ENCODE data around the gene FAM124B.

- TF ChIP-seq POLR2A (IDR thresholded peaks at IDR 0.05; ENCODE audit: low read length) = peak; percentile 93
- TF ChIP-seq GATA1 (IDR thresholded peaks at IDR 0.05; ENCODE audit: low read depth, low read length) = peak; percentile 17
Observed at GRCh38 chr2:224401641-224402342, at the start of gene FAM124B.

Measured in erythroblast (primary cell).